H1 (cell line): ENCODE measurements around the gene APOL6. TPM values are rescaled to one million over a fixed set of nuclear protein-coding genes. Genes with fewer than 3 reads are reported as not detected.

Experiments
- CTCF ChIA-PET: fragments of 300-600 bp; sonication (Branson Sonifier 250); formaldehyde crosslinking; loops from one replicate; lab custom pipeline; 2021; ENCODE audit not compliant: partially characterized antibody; lab: Charles Lee
- POLR2A ChIA-PET: fragments of 300-600 bp; sonication (Branson Sonifier 250); formaldehyde crosslinking; loops from one replicate; lab custom pipeline; 2021; ENCODE audit warnings: inconsistent platforms; ENCODE audit not compliant: partially characterized antibody; lab: Charles Lee
- DNase-seq, 2 experiments: peaks; one replicate each; pipeline versions ENCODE4 v3.0.0 to v3.0.0-alpha.2; 2010 to 2022; ENCODE audit warnings: low spot score in 2 of 2, low read depth in 1 of 2, mixed read lengths in 1 of 2
- FAIRE-seq: peaks from 2 replicates; lab custom pipeline; 2011; peaks lifted over from hg19 to GRCh38; lab: Jason Lieb, UNC
- H2AFZ ChIP-seq: 2 replicates; pipeline ENCODE4 v1.8.1; 2012; ENCODE audit warnings: low read length, inconsistent platforms
- H2AK5ac ChIP-seq: 2 replicates; pipeline ENCODE4 v1.6.1; 2013; ENCODE audit warnings: low read depth, low read length
- H2BK120ac ChIP-seq: replicated peaks from 2 replicates; pipeline ENCODE3; 2013; ENCODE audit warnings: low read depth, low read length, inconsistent platforms
- H2BK12ac ChIP-seq: 2 replicates; pipeline ENCODE4 v1.6.1; 2013; ENCODE audit warnings: low read depth, low read length
- H2BK15ac ChIP-seq: 2 replicates; pipeline ENCODE4 v1.6.1; 2013; ENCODE audit warnings: low read length
- H2BK20ac ChIP-seq: 2 replicates; pipeline ENCODE4 v1.6.1; 2013; ENCODE audit warnings: low read length
- H2BK5ac ChIP-seq: 2 replicates; pipeline ENCODE4 v1.6.1; 2013; ENCODE audit warnings: low read depth, low read length
- H3K14ac ChIP-seq: 2 replicates; pipeline ENCODE4 v1.6.1; 2013; ENCODE audit warnings: inconsistent platforms; ENCODE audit not compliant: insufficient read length
- H3K18ac ChIP-seq: 2 replicates; pipeline ENCODE4 v1.6.1; 2013; ENCODE audit warnings: low read length; ENCODE audit errors: extremely low read depth
- H3K23ac ChIP-seq: 2 replicates; pipeline ENCODE4 v1.6.1; 2013; ENCODE audit warnings: inconsistent platforms; ENCODE audit not compliant: insufficient read length
- H3K23me2 ChIP-seq: 2 replicates; pipeline ENCODE4 v1.6.1; 2013; ENCODE audit warnings: low read depth, low read length
- H3K27ac ChIP-seq: 2 replicates; pipeline ENCODE4 v1.6.1; 2011; ENCODE audit warnings: low read depth, low read length, inconsistent platforms
- H3K27me3 ChIP-seq, 4 experiments: replicated peaks in 1 of 4; 1 replicate in 1 of 4; 2 replicates in 3 of 4; pipeline versions ENCODE4 v1.6.1 to v1.8.1; 2011 to 2013; ENCODE audit warnings: low read length in 3 of 4, mild to moderate bottlenecking in 3 of 4, inconsistent platforms in 2 of 4, mixed read lengths in 2 of 4, moderate library complexity in 1 of 4; ENCODE audit not compliant: control insufficient read depth in 3 of 4, insufficient read depth in 3 of 4; ENCODE audit errors: extremely low read depth in 1 of 4
- H3K36me3 ChIP-seq, 4 experiments: 2 replicates each; pipeline versions ENCODE4 v1.6.1 to v1.8.1; 2011 to 2013; ENCODE audit warnings: mild to moderate bottlenecking in 4 of 4, low read length in 3 of 4, moderate library complexity in 2 of 4, control low read depth in 1 of 4, inconsistent platforms in 1 of 4; ENCODE audit not compliant: insufficient read depth in 4 of 4, control insufficient read depth in 2 of 4
- H3K4ac ChIP-seq: replicated peaks from 2 replicates; pipeline ENCODE3; 2013; ENCODE audit warnings: low read length, low read depth, mixed read lengths, inconsistent platforms; ENCODE audit not compliant: insufficient read length
- H3K4me1 ChIP-seq, 4 experiments: replicated peaks in 1 of 4; 1 replicate in 1 of 4; 2 replicates in 3 of 4; pipeline versions ENCODE4 v1.6.1 to v1.8.1; 2011 to 2013; ENCODE audit warnings: low read length in 3 of 4, inconsistent platforms in 2 of 4, mixed read lengths in 1 of 4; ENCODE audit not compliant: insufficient read depth in 4 of 4, control insufficient read depth in 3 of 4
- H3K4me2 ChIP-seq, 2 experiments: 2 replicates each; pipeline versions ENCODE4 v1.6.1 to v1.8.1; 2011 to 2013; ENCODE audit warnings: low read depth in 2 of 2, low read length in 2 of 2, control low read depth in 1 of 2, inconsistent platforms in 1 of 2, mild to moderate bottlenecking in 1 of 2; ENCODE audit not compliant: insufficient read depth in 1 of 2
- H3K4me3 ChIP-seq, 4 experiments: fragments of 200-600, 300-600 bp in 1 of 4; sonication (generic), shearing (Covaris generic), sonication (Bioruptor Twin) in 1 of 4; 2 replicates each; pipeline versions ENCODE4 v1.5.1 to v1.8.1; 2011 to 2016; ENCODE audit warnings: low read length in 4 of 4, low read depth in 3 of 4, control low read depth in 2 of 4, inconsistent platforms in 2 of 4, mild to moderate bottlenecking in 2 of 4, mixed read lengths in 1 of 4, moderate library complexity in 1 of 4; ENCODE audit not compliant: insufficient read depth in 2 of 4; ENCODE audit errors: extremely low read depth in 1 of 4
- H3K56ac ChIP-seq: replicated peaks from 2 replicates; pipeline ENCODE3; 2013; ENCODE audit warnings: low read depth, mild to moderate bottlenecking, mixed read lengths, low read length, inconsistent platforms; ENCODE audit not compliant: insufficient read length
- H3K79me1 ChIP-seq: 2 replicates; pipeline ENCODE4 v1.6.1; 2013; ENCODE audit warnings: low read depth, low read length, control low read depth
- H3K79me2 ChIP-seq, 2 experiments: 2 replicates each; pipeline versions ENCODE4 v1.6.1 to v1.8.1; 2012 to 2013; ENCODE audit warnings: low read length in 2 of 2, mild to moderate bottlenecking in 2 of 2, inconsistent platforms in 1 of 2; ENCODE audit not compliant: insufficient read depth in 2 of 2, control insufficient read depth in 1 of 2
- H3K9ac ChIP-seq, 4 experiments: replicated peaks in 1 of 4; 1 replicate in 1 of 4; 2 replicates in 3 of 4; pipeline versions ENCODE4 v1.6.1 to v1.8.1; 2011 to 2013; ENCODE audit warnings: low read depth in 3 of 4, low read length in 3 of 4, control low read depth in 2 of 4, mild to moderate bottlenecking in 2 of 4, moderate library complexity in 2 of 4, inconsistent platforms in 1 of 4; ENCODE audit errors: extremely low read depth in 1 of 4
- H3K9me3 ChIP-seq, 2 experiments: 2 replicates each; pipeline versions ENCODE4 v1.6.1 to v1.8.1; 2012 to 2013; ENCODE audit warnings: mild to moderate bottlenecking in 2 of 2, moderate library complexity in 2 of 2, control low read depth in 1 of 2, inconsistent platforms in 1 of 2, low read depth in 1 of 2, low read length in 1 of 2, mixed read lengths in 1 of 2; ENCODE audit not compliant: insufficient read depth in 2 of 2
- H4K20me1 ChIP-seq, 2 experiments: replicated peaks in 1 of 2; 2 replicates each; pipeline versions ENCODE3 to v1.8.1; 2011 to 2013; ENCODE audit warnings: inconsistent platforms in 2 of 2, low read length in 2 of 2, mild to moderate bottlenecking in 1 of 2; ENCODE audit not compliant: insufficient read depth in 2 of 2, control insufficient read depth in 1 of 2
- H4K5ac ChIP-seq: 2 replicates; pipeline ENCODE4 v1.6.1; 2013; ENCODE audit warnings: low read length, low read depth, mixed read lengths, inconsistent platforms; ENCODE audit not compliant: insufficient read length
- H4K8ac ChIP-seq: 2 replicates; pipeline ENCODE4 v1.8.0; 2013; ENCODE audit warnings: mild to moderate bottlenecking, moderate library complexity, low read length, inconsistent platforms; ENCODE audit not compliant: insufficient read depth; ENCODE audit errors: extremely low read depth
- H4K91ac ChIP-seq: replicated peaks from 2 replicates; pipeline ENCODE3; 2013; ENCODE audit warnings: low read length, mixed read lengths, inconsistent platforms; ENCODE audit not compliant: insufficient read length
- JUN ChIP-seq: IDR thresholded peaks from 2 replicates; pipeline ENCODE4 v1.6.1; 2011; ENCODE audit warnings: low read depth, mild to moderate bottlenecking, improper control_type of control experiment, low read length
- KDM5A ChIP-seq: fragments of 200-600 bp; IDR thresholded peaks from 2 replicates; pipeline ENCODE4 v1.7.1; 2012; ENCODE audit warnings: mild to moderate bottlenecking, low read length, inconsistent platforms, mixed read lengths
- NANOG ChIP-seq: IDR thresholded peaks from 2 replicates; pipeline ENCODE4 v1.6.1; 2011; ENCODE audit warnings: low read length, low read depth, mild to moderate bottlenecking, inconsistent platforms; ENCODE audit not compliant: insufficient read depth, poor library complexity, severe bottlenecking
- SIRT6 ChIP-seq: IDR thresholded peaks from one replicate; pipeline ENCODE4 v1.7.1; 2012; ENCODE audit warnings: low read length, inconsistent platforms
- TAF1 ChIP-seq: IDR thresholded peaks from 2 replicates; pipeline ENCODE4 v1.6.1; 2011; ENCODE audit warnings: mild to moderate bottlenecking, low read depth, low read length
- TBP ChIP-seq: IDR thresholded peaks from 2 replicates; pipeline ENCODE4 v1.6.1; 2011; ENCODE audit warnings: low read depth, low read length, improper control_type of control experiment
- TEAD4 ChIP-seq: IDR thresholded peaks from 2 replicates; pipeline ENCODE4 v1.6.1; 2012; ENCODE audit warnings: low read depth, low read length, inconsistent platforms, mixed read lengths
- WGBS, 2 experiments: shearing (Covaris generic) in 1 of 2; methylation state at CpG; one replicate each; pipeline versions ENCODE4 v1.1.6 to v1.1.7; 2013 to 2015; ENCODE audit warnings: low lambda C conversion rate in 2 of 2, mixed read lengths in 2 of 2, inconsistent platforms in 1 of 2, low coverage in 1 of 2, missing lambda C conversion rate in 1 of 2; ENCODE audit not compliant: insufficient replicate concordance in 2 of 2, insufficient coverage in 1 of 2, insufficient read length in 1 of 2; ENCODE audit errors: extremely low coverage in 1 of 2, missing lambda C conversion rate in 1 of 2; 5-methylcytosine and 5-hydroxymethylcytosine counted together
- polyA plus RNA-seq, 7 experiments: library from polyadenylated mRNA; depleted of rRNA in 3 of 7; stranded (reverse) in 5 of 7; unstranded in 2 of 7; fragments of >200 nt in 5 of 7; fragments of 200-250 nt in 2 of 7; gene quantifications; 1 replicate in 5 of 7; 2 replicates in 1 of 7; 4 replicates in 1 of 7; pipeline versions ENCODE4 v1.2.1 to v1.2.3, GENCODE V29; 2011 to 2013; ENCODE audit warnings: missing spikeins in 2 of 7, mixed read lengths in 2 of 7
- total RNA-seq: library from RNA; stranded (reverse); fragmentation: NEBNext Ultra II Directional; extraction: Animal tissue kit (Norgen Biotek cat#: 25700); gene quantifications from 2 replicates; pipeline ENCODE4 v1.2.1, GENCODE V29; 2021
- TF ChIP-seq, protein P1 (sequence below): IDR thresholded peaks from 2 replicates; pipeline ENCODE4 v1.6.1; 2011; ENCODE audit warnings: low read depth, mild to moderate bottlenecking, low read length; ENCODE audit not compliant: insufficient read depth
- TF ChIP-seq, protein P2 (sequence below): IDR thresholded peaks from 2 replicates; pipeline ENCODE4 v1.6.1; 2012; ENCODE audit warnings: inconsistent platforms

APOL6 gene
- total and polyA plus RNA-seq, 2 of the 8 experiments (the other 6 are each of a cell fraction or from before 2014, with no cell fraction given) = 0.06 to 0.13 TPM

DNA sequence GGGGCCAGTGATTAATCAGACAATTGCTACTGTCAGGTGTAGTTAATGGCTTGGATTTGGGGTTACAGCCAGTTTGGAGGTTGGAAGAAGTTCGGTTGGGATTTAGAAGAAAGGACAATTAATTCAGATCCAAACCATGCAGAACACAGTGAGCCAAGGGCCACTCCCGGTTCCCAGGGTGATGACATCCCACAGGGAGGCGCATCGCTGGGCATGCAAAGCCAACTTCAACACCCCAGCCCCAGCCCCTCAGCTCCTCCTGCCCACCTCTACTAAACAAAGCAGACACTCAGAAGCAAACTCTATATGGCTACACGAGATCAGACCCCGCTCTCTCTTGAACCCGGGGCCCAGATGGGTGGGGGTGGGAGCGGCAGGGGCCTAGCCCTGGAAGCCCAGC is 41.3 kb upstream of the APOL6 start:
- Histone ChIP-seq H3K27me3 (no peaks in the 10 kb centered on the region; a peak in 1 of 7 replicates), H3K56ac (no peak overlapping the region), H3K4me1 (no peaks in the 10 kb centered on the region), H4K5ac (no peak overlapping the region), H3K79me2 (no peaks in the 10 kb centered on the region), H2AFZ (no peak overlapping the region), H3K23me2 (no peaks in the 10 kb centered on the region), H3K18ac (no peak overlapping the region; the same call in 1 of the 2 replicates), H3K79me1 (no peaks in the 10 kb centered on the region), H4K8ac (no peak overlapping the region), H3K4me2 (no peak overlapping the region), H4K91ac (no peak overlapping the region), H2BK20ac (no peak overlapping the region), H3K23ac (no peak overlapping the region), H3K36me3 (no peaks in the 10 kb centered on the region), H2AK5ac (no peak overlapping the region), H3K9me3 (no peaks in the 10 kb centered on the region), H2BK120ac (no peak overlapping the region), H2BK15ac (no peak overlapping the region), H3K9ac (no peak overlapping the region), H3K14ac (no peak overlapping the region), H4K20me1 (no peaks in the 10 kb centered on the region), H3K4ac (no peak overlapping the region), H3K4me3 (no peak overlapping the region), H2BK5ac (no peak overlapping the region), H2BK12ac (no peak overlapping the region), H3K27ac (no peak overlapping the region)
- no peak for DNase-seq
- POLR2A ChIA-PET = interaction anchor here (0.6 kb wide), 1 partner anchor 231 kb away, joined by 3 read pairs; no protein-coding TSS in a partner anchor
- 89% methylated on average over 8 of the region's 8 CpGs; no CpG with 5 or more reads in 1 of the 2 experiments for WGBS, 2 experiments
- CTCF ChIA-PET = interaction anchor here (0.6 kb wide), 1 partner anchor 69 kb away, joined by 5 read pairs; no protein-coding TSS in a partner anchor
- TF ChIP-seq KDM5A (no peak), TBP (no peak), NANOG (no peak), TAF1 (no peak), JUN (no peak), SIRT6 (no peak), TEAD4 (no peak)
- TF ChIP-seq, protein P1, sequence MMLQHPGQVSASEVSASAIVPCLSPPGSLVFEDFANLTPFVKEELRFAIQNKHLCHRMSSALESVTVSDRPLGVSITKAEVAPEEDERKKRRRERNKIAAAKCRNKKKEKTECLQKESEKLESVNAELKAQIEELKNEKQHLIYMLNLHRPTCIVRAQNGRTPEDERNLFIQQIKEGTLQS = no peak
- TF ChIP-seq, protein P2, sequence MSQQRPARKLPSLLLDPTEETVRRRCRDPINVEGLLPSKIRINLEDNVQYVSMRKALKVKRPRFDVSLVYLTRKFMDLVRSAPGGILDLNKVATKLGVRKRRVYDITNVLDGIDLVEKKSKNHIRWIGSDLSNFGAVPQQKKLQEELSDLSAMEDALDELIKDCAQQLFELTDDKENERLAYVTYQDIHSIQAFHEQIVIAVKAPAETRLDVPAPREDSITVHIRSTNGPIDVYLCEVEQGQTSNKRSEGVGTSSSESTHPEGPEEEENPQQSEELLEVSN = no peak
- FAIRE-seq = no peak
